GM18868 (cell line): ENCODE data around the gene WDR18.
A peak's percentile ranks its signal among the peaks of the same experiment; 100 is the strongest.

Source experiments
- ATAC-seq: cut with Tn5 transposase; IDR thresholded peaks from one replicate; pipeline ENCODE4 v1.9.1; 2021; ENCODE audit warnings: mild to moderate bottlenecking, moderate library complexity; ENCODE audit not compliant: unreplicated experiment

WDR18 gene

DNA sequence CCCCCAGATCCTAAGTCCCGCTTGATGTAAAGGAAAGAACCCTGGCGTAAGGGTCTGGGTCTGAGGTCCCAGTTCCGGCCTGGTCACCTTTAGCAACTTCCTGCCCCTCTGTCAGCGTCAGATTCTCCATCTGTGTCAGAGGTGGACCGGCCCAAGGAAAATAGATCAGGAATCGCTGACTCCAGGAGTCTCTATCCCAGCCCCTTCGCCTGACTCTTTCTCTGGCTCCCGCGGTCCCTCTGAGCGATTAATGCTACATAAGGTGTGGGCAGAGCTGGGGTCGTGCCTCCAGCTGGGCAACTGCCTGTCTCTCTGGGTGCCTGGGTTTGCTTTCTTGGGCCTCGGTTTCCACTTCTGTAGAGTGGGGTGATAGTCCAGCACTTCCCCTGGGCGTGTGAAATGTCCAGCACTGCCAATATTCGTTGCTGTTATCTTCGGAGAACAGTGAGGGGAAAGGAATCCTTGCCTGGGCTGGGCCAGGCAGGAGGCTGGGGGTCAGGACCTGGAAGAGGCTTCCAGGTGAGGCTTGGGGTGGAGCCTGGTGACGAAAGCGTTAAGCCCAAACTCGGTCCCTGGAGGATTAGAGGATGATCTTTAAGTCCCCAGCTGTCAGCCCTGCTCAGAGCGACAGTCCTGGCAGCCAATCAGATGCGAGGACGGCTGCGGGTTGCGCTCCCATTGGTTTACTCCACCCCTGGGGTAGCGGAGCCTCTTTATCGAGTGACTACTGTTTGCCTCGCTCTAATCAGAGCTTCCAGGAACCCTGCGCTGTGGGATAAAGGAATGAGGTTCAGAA, 56.5 kb downstream of the WDR18 start:
- ATAC-seq, result peak; percentile 43

DNA sequence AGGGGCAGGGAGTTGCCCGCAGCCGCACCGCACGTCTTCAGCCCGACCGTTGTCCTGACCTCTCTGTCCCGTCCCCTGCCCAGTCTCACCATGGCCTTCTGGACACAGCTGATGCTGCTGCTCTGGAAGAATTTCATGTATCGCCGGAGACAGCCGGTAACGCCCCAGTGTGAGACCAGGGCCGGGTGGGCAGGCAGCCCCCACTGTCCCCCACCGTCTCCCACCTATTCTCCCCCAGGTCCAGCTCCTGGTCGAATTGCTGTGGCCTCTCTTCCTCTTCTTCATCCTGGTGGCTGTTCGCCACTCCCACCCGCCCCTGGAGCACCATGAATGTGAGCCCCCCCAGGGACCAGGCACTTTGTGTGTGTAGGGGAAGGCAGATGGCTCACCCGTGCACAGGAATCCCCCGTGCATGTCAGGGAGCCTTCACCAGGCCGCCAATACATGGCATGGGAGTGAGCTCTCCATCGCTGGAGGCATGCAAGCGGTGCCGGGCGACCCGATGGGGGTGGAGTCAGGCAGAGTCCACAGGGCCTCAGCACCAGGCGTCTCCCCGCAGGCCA, 57.2 kb downstream of the WDR18 start:
- no peak for ATAC-seq

DNA sequence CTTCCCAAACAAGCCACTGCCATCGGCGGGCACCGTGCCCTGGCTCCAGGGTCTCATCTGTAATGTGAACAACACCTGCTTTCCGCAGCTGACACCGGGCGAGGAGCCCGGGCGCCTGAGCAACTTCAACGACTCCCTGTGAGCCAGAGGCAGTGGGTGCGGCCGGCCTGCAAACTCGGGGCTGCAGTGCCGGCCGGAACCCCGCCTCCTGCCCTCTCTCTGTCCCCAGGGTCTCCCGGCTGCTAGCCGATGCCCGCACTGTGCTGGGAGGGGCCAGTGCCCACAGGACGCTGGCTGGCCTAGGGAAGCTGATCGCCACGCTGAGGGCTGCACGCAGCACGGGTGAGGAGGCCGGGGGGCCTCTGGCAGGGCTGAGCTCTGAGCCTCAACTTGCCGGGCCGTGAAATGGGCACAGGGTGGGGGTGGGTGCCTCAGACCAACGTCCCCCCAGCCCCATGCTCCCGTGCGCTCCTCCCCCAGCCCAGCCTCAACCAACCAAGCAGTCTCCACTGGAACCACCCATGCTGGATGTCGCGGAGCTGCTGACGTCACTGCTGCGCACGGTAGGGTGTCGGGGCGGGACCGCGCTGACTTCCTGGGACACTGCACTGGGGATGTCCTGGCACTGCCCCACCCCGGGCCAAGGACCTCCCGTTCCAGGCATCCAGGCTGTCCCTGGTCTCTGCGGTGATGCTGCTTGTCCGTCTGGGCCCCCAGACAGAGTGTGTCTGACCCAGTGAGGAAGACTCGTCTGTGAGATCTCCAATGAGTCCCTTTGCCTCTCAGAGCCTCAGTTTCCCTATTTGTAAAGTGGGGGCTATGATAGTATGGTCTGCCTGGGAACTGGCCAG, 57.9 kb downstream of the WDR18 start:
- ATAC-seq, result no peak

DNA sequence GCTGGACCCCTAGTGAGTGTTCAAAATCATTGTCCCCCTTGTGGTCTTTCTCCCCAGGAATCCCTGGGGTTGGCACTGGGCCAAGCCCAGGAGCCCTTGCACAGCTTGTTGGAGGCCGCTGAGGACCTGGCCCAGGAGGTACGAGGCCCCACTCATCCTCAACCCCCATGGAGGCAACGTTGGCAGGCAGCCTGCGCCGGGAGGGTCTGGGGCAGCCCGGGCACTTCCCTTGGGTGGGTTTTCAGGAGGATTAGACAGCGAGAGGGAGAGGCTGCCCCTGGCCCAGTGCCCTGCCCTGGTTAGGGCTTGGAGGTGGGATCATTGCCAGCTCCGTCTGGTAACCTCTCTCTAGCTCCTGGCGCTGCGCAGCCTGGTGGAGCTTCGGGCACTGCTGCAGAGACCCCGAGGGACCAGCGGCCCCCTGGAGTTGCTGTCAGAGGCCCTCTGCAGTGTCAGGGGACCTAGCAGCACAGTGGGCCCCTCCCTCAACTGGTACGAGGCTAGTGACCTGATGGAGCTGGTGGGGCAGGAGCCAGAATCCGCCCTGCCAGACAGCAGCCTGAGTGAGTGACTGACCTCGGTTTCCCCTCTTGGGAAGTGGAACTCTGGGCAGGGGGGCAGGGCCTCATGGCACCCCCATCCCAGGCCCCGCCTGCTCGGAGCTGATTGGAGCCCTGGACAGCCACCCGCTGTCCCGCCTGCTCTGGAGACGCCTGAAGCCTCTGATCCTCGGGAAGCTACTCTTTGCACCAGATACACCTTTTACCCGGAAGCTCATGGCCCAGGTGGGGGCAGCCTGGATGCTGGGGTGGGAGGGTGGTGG, 58.8 kb downstream of the WDR18 start:
- ATAC-seq, result no peak
